ENCODE results near the gene KRTAP10-8. TPM values are rescaled to one million over a fixed set of nuclear protein-coding genes. Genes with fewer than 3 reads are reported as not detected.
"Not testable (repeated sequence)": the region's sequence is repeated elsewhere in the genome, so short reads cannot be mapped to it uniquely, and the experiment has no call there.

KRTAP10-8 gene
- total RNA-seq, 1 experiment from 2014 or later = not detected

GRCh38 chr21:44571296-44571695, 40.6 kb upstream of the KRTAP10-8 start:
- no peak for TF ChIP-seq CTCF (IDR thresholded peaks at IDR 0.05; ENCODE audit: unreplicated experiment)
- Mint-ChIP-seq H3K4me1 (ENCODE audit: low read depth, unreplicated experiment) (peaks cover 12% of the 10 kb centered on the region), H3K27me3 (ENCODE audit: unreplicated experiment) (peaks cover 83% of the 10 kb centered on the region), H3K36me3 (ENCODE audit: insufficient read depth, unreplicated experiment) (peaks cover 8% of the 10 kb centered on the region), H3K27ac (ENCODE audit: unreplicated experiment) (no peak overlapping the region), H3K4me3 (ENCODE audit: low read depth, unreplicated experiment) (no peak overlapping the region), H3K9me3 (ENCODE audit: low read depth, unreplicated experiment) (peaks cover 6% of the 10 kb centered on the region)
- DNase-seq = no peak
- CTCF ChIA-PET = interaction anchor here (0.5 kb wide), 1 partner anchor 36 kb away, joined by 3 read pairs; no protein-coding TSS in a partner anchor
- no TSS peak for BruUV-seq (replicated peaks)
- intact Hi-C loops (cut with micrococcal nuclease; ENCODE audit: unreplicated experiment) = no loop called here

GRCh38 chr21:44571844-44572782, 39.8 kb upstream of the KRTAP10-8 start:
- no peak for DNase-seq
- H3K4me1 Mint-ChIP-seq (ENCODE audit: low read depth, unreplicated experiment) = peaks cover 12% of the 10 kb centered on the region
- H3K9me3 Mint-ChIP-seq (ENCODE audit: low read depth, unreplicated experiment) = peaks cover 6% of the 10 kb centered on the region
- no peak overlapping the region for H3K27ac Mint-ChIP-seq (ENCODE audit: unreplicated experiment)
- H3K27me3 Mint-ChIP-seq (ENCODE audit: unreplicated experiment) = peaks cover 83% of the 10 kb centered on the region
- no TSS peak for BruUV-seq (replicated peaks)
- no peak overlapping the region for H3K4me3 Mint-ChIP-seq (ENCODE audit: low read depth, unreplicated experiment)
- H3K36me3 Mint-ChIP-seq (ENCODE audit: insufficient read depth, unreplicated experiment) = peaks cover 8% of the 10 kb centered on the region
- intact Hi-C loops (cut with micrococcal nuclease; ENCODE audit: unreplicated experiment) = no loop called here
- CTCF ChIA-PET = no interaction called here
- TF ChIP-seq CTCF (IDR thresholded peaks at IDR 0.05; ENCODE audit: unreplicated experiment) = no peak

GRCh38 chr21:44572959-44573583, 38.8 kb upstream of the KRTAP10-8 start:
- Mint-ChIP-seq H3K27ac (ENCODE audit: unreplicated experiment) (no peak overlapping the region), H3K4me3 (ENCODE audit: low read depth, unreplicated experiment) (no peak overlapping the region), H3K36me3 (ENCODE audit: insufficient read depth, unreplicated experiment) (peaks cover 8% of the 10 kb centered on the region), H3K9me3 (ENCODE audit: low read depth, unreplicated experiment) (peaks cover 6% of the 10 kb centered on the region), H3K27me3 (ENCODE audit: unreplicated experiment) (peaks cover 73% of the 10 kb centered on the region), H3K4me1 (ENCODE audit: low read depth, unreplicated experiment) (peaks cover 12% of the 10 kb centered on the region)
- DNase-seq = no peak
- CTCF ChIA-PET = interaction anchor here (1.2 kb wide), 2 partner anchors 19 to 159 kb away, joined by 3 read pairs; partner anchors contain the start of gene KRTAP10-6
- BruUV-seq (replicated peaks) = no TSS peak
- TF ChIP-seq CTCF (IDR thresholded peaks at IDR 0.05; ENCODE audit: unreplicated experiment) = no peak
- intact Hi-C loops (cut with micrococcal nuclease; ENCODE audit: unreplicated experiment) = no loop called here

- Mint-ChIP-seq H3K4me1 (ENCODE audit: low read depth, unreplicated experiment) (peaks cover 12% of the 10 kb centered on the region), H3K27me3 (ENCODE audit: unreplicated experiment) (peaks cover 65% of the 10 kb centered on the region), H3K4me3 (ENCODE audit: low read depth, unreplicated experiment) (peak within 1 kb of the TSS; percentile 71)
- BruUV-seq (replicated peaks); H3K27ac Mint-ChIP-seq (ENCODE audit: unreplicated experiment); H3K9me3 Mint-ChIP-seq (ENCODE audit: low read depth, unreplicated experiment); H3K36me3 Mint-ChIP-seq (ENCODE audit: insufficient read depth, unreplicated experiment); intact Hi-C loops (cut with micrococcal nuclease; ENCODE audit: unreplicated experiment); DNase-seq: not testable (repeated sequence)
- CTCF ChIA-PET = interaction anchor here (1.2 kb wide), 2 partner anchors 18 to 159 kb away, joined by 3 read pairs; partner anchors contain the start of gene KRTAP10-6
Measured at GRCh38 chr21:44573630-44574456, 38.0 kb upstream of the KRTAP10-8 start, which contains the start of gene KRTAP10-4. Gene KRTAP10-4 (plus strand): TSS chr21:44573729. CDS start chr21:44573759, 30 bp downstream.

Data from Calu3 (cell line).